Endothelial cell of umbilical vein (primary cell): Measurements from ENCODE around the gene SASH3. TPM values are rescaled to one million over a fixed set of nuclear protein-coding genes. Genes with fewer than 3 reads are reported as not detected.

Experiments used
- BruUV-seq: library from RNA; stranded (reverse); fragments of 400-500 nt; replicated peaks from 2 replicates; lab custom pipeline; 2021; lab: Mats Ljungman, UMichigan
- CTCF ChIA-PET: fragments of 300-600, 350-600 bp; sonication (Branson Sonifier 250); formaldehyde crosslinking; loops from one replicate; lab custom pipeline; 2021; ENCODE audit warnings: antibody characterized with exemption, inconsistent platforms; lab: Charles Lee
- POLR2A ChIA-PET: fragments of 300-600, 350-600 bp; sonication (Branson Sonifier 250); formaldehyde crosslinking; loops from one replicate; lab custom pipeline; 2021; ENCODE audit warnings: antibody characterized with exemption, inconsistent platforms; lab: Charles Lee
- DNase-seq: peaks from one replicate; pipeline ENCODE4 v3.0.0-alpha.2; 2011; ENCODE audit warnings: low read depth, low spot score
- FAIRE-seq: peaks from 2 replicates; lab custom pipeline; 2011; peaks lifted over from hg19 to GRCh38; lab: Jason Lieb, UNC
- H2AFZ ChIP-seq: 2 replicates; pipeline ENCODE4 v1.6.0; 2012; ENCODE audit warnings: low read depth, low read length, control low read depth, inconsistent platforms
- H3K27ac ChIP-seq: 2 replicates; pipeline ENCODE4 v1.5.1; 2011; ENCODE audit warnings: low read depth, mild to moderate bottlenecking, control low read depth, low read length, moderate library complexity; ENCODE audit not compliant: insufficient read depth
- H3K27me3 ChIP-seq, 2 experiments: 2 replicates each; pipeline versions ENCODE4 v1.6.0 to v1.6.1; 2011; ENCODE audit warnings: low read length in 2 of 2, mixed read lengths in 1 of 2; ENCODE audit not compliant: control insufficient read depth in 2 of 2, insufficient read depth in 2 of 2
- H3K36me3 ChIP-seq, 2 experiments: 2 replicates in 1 of 2; 3 replicates in 1 of 2; pipeline ENCODE4 v1.5.1; 2011; ENCODE audit warnings: low read length in 2 of 2, mild to moderate bottlenecking in 1 of 2, moderate library complexity in 1 of 2; ENCODE audit not compliant: control insufficient read depth in 2 of 2, insufficient read depth in 2 of 2; ENCODE audit errors: extremely low read depth in 1 of 2
- H3K4me1 ChIP-seq: 3 replicates; pipeline ENCODE4 v1.5.1; 2011; ENCODE audit warnings: mild to moderate bottlenecking, low read length; ENCODE audit not compliant: control insufficient read depth, insufficient read depth; ENCODE audit errors: extremely low read depth
- H3K4me2 ChIP-seq: 2 replicates; pipeline ENCODE4 v1.6.1; 2011; ENCODE audit warnings: low read length, control low read depth, mixed read lengths; ENCODE audit not compliant: insufficient read depth
- H3K4me3 ChIP-seq, 3 experiments: fragments of 200-600 bp in 1 of 3; sonication (generic), shearing (Covaris generic) in 1 of 3; replicated peaks in 1 of 3; 2 replicates each; pipeline ENCODE4 v1.5.1; 2011 to 2016; ENCODE audit warnings: control low read depth in 3 of 3, low read length in 3 of 3, mild to moderate bottlenecking in 2 of 3, inconsistent platforms in 1 of 3, low read depth in 1 of 3, moderate library complexity in 1 of 3; ENCODE audit not compliant: insufficient read depth in 1 of 3
- H3K79me2 ChIP-seq: 2 replicates; pipeline ENCODE4 v1.6.0; 2012; ENCODE audit warnings: low read length, inconsistent platforms; ENCODE audit not compliant: control insufficient read depth, insufficient read depth
- H3K9ac ChIP-seq: replicated peaks from 2 replicates; pipeline ENCODE3; 2011; ENCODE audit warnings: low read length, control low read depth; ENCODE audit not compliant: insufficient read depth; ENCODE audit errors: extremely low read depth
- H3K9me1 ChIP-seq: replicated peaks from 3 replicates; pipeline ENCODE4 v1.6.0; 2011; ENCODE audit warnings: mild to moderate bottlenecking, low read length; ENCODE audit not compliant: control insufficient read depth, insufficient read depth; ENCODE audit errors: extremely low read depth
- H3K9me3 ChIP-seq: replicated peaks from 2 replicates; pipeline ENCODE4 v1.5.1; 2012; ENCODE audit warnings: low read length, inconsistent platforms; ENCODE audit not compliant: control insufficient read depth, insufficient read depth
- H4K20me1 ChIP-seq: replicated peaks from 2 replicates; pipeline ENCODE3; 2011; ENCODE audit warnings: mild to moderate bottlenecking, low read length; ENCODE audit not compliant: control insufficient read depth, insufficient read depth; ENCODE audit errors: extremely low read depth
- FOS ChIP-seq: IDR thresholded peaks from 2 replicates; pipeline ENCODE4 v1.6.1; 2011; ENCODE audit warnings: mild to moderate bottlenecking, low read length, moderate library complexity, borderline replicate concordance; ENCODE audit not compliant: insufficient read depth
- GATA2 ChIP-seq: IDR thresholded peaks from 2 replicates; pipeline ENCODE4 v1.7.0; 2011; ENCODE audit warnings: low read depth, mild to moderate bottlenecking, moderate library complexity, mixed read lengths, low read length; ENCODE audit not compliant: insufficient read length, insufficient read depth
- MYC ChIP-seq: IDR thresholded peaks from one replicate; pipeline ENCODE4 v1.6.1; 2011; ENCODE audit warnings: mild to moderate bottlenecking, low read depth, low read length
- dilution Hi-C: fragments of 300-500 bp; cut with MboI; formaldehyde crosslinking; loops from one replicate; pipeline ENCODE4 v1.15.0; 2019; ENCODE audit warnings: low sequenced_read_pairs; ENCODE audit not compliant: extremely low pct_ligation_motif_present
- intact Hi-C: fragments of 100-400 bp; cut with micrococcal nuclease; formaldehyde crosslinking; loops from one replicate; pipeline ENCODE4 v1.10.0; 2022
- polyA plus RNA-seq, 4 experiments: library from polyadenylated mRNA; depleted of rRNA in 3 of 4; stranded (reverse) in 3 of 4; unstranded in 1 of 4; fragments of >200 nt; gene quantifications; 2 replicates each; pipeline versions ENCODE4 v1.2.1 to v1.2.3, GENCODE V29; 2011 to 2012; ENCODE audit warnings: missing spikeins in 1 of 4
- total RNA-seq: library from RNA; stranded (reverse); gene quantifications from 2 replicates; pipeline ENCODE4 v1.2.3, GENCODE V29; 2021
- TF ChIP-seq, protein P1 (sequence below): IDR thresholded peaks from 2 replicates; pipeline ENCODE4 v1.6.1; 2011; ENCODE audit not compliant: insufficient read depth, insufficient read length

Gene SASH3
- total and polyA plus RNA-seq, 2 donors (not counting 3 experiments of a cell fraction or from before 2014, with no cell fraction given), result not detected

DNA sequence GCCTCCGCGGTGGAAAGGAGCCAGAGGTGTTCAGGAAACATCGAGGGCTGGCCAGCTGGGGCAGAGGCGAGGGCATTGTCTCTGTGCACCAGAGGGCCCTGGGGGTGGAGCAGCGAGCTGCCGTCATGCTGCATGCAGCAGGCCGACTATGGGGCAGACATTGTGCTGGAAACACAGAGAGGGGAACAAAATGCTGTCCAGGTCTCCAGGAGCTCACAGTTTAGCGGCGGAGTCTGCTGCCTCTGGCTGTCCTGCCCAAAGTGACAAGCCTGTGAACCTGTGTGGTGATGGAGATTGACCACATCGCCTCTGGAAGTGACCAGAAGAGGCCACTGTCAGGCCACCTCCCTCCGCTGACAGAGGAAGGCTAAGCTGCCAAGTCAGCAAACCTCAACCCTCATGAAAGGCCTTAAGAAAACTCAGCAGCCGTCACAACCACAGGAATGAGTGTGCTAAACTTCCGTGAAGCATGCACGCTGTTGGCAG, 20.1 kb upstream of the SASH3 start:
- Histone ChIP-seq H3K27ac (no peak overlapping the region), H4K20me1 (no peaks in the 10 kb centered on the region), H3K27me3 (no peaks in the 10 kb centered on the region), H3K9me1 (no peaks in the 10 kb centered on the region), H3K79me2 (no peaks in the 10 kb centered on the region), H3K9me3 (no peaks in the 10 kb centered on the region), H3K9ac (no peak overlapping the region), H3K4me3 (no peak overlapping the region), H3K36me3 (no peaks in the 10 kb centered on the region), H3K4me2 (no peak overlapping the region), H2AFZ (no peak overlapping the region), H3K4me1 (no peaks in the 10 kb centered on the region)
- ChIA-PET POLR2A (no interaction called here), CTCF (interaction anchor here (0.7 kb wide), 1 partner anchor 158 kb away, joined by 3 read pairs; no protein-coding TSS in a partner anchor)
- intact Hi-C loops (loop anchor here (2.0 to 10.0 kb wide), 3 partner anchors 17 to 265 kb away; no protein-coding TSS in a partner anchor), dilution Hi-C loops (no loop called here)
- DNase-seq, result peak; percentile 18
- no TSS peak for BruUV-seq
- TF ChIP-seq FOS (no peak), MYC (no peak), GATA2 (no peak)
- TF ChIP-seq, protein P1, sequence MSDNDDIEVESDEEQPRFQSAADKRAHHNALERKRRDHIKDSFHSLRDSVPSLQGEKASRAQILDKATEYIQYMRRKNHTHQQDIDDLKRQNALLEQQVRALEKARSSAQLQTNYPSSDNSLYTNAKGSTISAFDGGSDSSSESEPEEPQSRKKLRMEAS, result no peak
- FAIRE-seq, result peak; percentile 79

- no peaks in the 10 kb centered on the region for H3K9me1 ChIP-seq
- no peak for FAIRE-seq
- H3K79me2 ChIP-seq, result no peaks in the 10 kb centered on the region
- H3K4me3 ChIP-seq, result no peak overlapping the region
- H3K36me3 ChIP-seq, result no peaks in the 10 kb centered on the region
- H3K27me3 ChIP-seq, result no peaks in the 10 kb centered on the region
- DNase-seq, result no peak
- no peak for TF ChIP-seq MYC
- BruUV-seq, result no TSS peak
- POLR2A ChIA-PET, result no interaction called here
- no peak overlapping the region for H2AFZ ChIP-seq
- no peak overlapping the region for H3K4me2 ChIP-seq
- no peaks in the 10 kb centered on the region for H3K4me1 ChIP-seq
- H3K9me3 ChIP-seq, result no peaks in the 10 kb centered on the region
- intact Hi-C loops (no loop called here), dilution Hi-C loops (no loop called here)
- H4K20me1 ChIP-seq, result no peaks in the 10 kb centered on the region
- H3K27ac ChIP-seq, result no peak overlapping the region
- H3K9ac ChIP-seq, result no peak overlapping the region
- CTCF ChIA-PET, result interaction anchor here (0.7 kb wide), 1 partner anchor 159 kb away, joined by 3 read pairs; no protein-coding TSS in a partner anchor
Observed at GRCh38 chrX:129760155-129760554, 19.6 kb upstream of the SASH3 start.
